A673 (cell line): ENCODE measurements around the gene ITPR2.

Source experiments
- CTCF ChIP-seq: fragments of 300-800, 200-600 bp; sonication (generic); conservative IDR thresholded peaks from 2 replicates; pipeline ENCODE4 v1.5.1; 2017; ENCODE audit warnings: low read depth, mild to moderate bottlenecking, antibody characterized with exemption, low read length, moderate library complexity, mixed read lengths
- EZH2 ChIP-seq: fragments of 200-600 bp; sonication (generic); IDR thresholded peaks from 2 replicates; pipeline ENCODE4 v1.6.1; 2017; ENCODE audit warnings: borderline replicate concordance, low read depth, mild to moderate bottlenecking, mixed read lengths, antibody characterized with exemption, low read length; ENCODE audit not compliant: poor library complexity, severe bottlenecking

GRCh38 chr12:26761775-26762174, 71.2 kb downstream of the ITPR2 start:
- no peak for TF ChIP-seq CTCF
- TF ChIP-seq EZH2 = no peak
